GM23248 (cell line): ENCODE data around the gene ROCK2. TPM values are rescaled to one million over a fixed set of nuclear protein-coding genes. Genes with fewer than 3 reads are reported as not detected.

ENCODE experiments used
- DNase-seq: peaks from one replicate; pipeline ENCODE4 v3.0.0-alpha.2; 2015
- H2AFZ ChIP-seq: fragments of 200-600 bp; sonication (generic); 2 replicates; pipeline ENCODE4 v1.6.1; 2016; ENCODE audit warnings: antibody characterized with exemption
- H3F3A ChIP-seq: fragments of 200-600 bp; sonication (generic); 2 replicates; pipeline ENCODE4 v1.6.1; 2016; ENCODE audit warnings: mild to moderate bottlenecking, antibody characterized with exemption, mixed run types; ENCODE audit not compliant: insufficient read depth
- H3K27ac ChIP-seq: fragments of 200-600 bp; sonication (generic); 2 replicates; pipeline ENCODE4 v1.5.1; 2016; ENCODE audit warnings: mild to moderate bottlenecking
- H3K27me3 ChIP-seq: fragments of 200-600 bp; sonication (generic); replicated peaks from 2 replicates; pipeline ENCODE4 v1.6.1; 2016; ENCODE audit warnings: mild to moderate bottlenecking; ENCODE audit not compliant: insufficient read depth
- H3K36me3 ChIP-seq: fragments of 200-600 bp; sonication (generic); 2 replicates; pipeline ENCODE4 v1.6.1; 2016; ENCODE audit warnings: low read depth, mild to moderate bottlenecking
- H3K4me1 ChIP-seq: fragments of 200-600 bp; sonication (generic); 2 replicates; pipeline ENCODE4 v1.6.1; 2016; ENCODE audit warnings: mild to moderate bottlenecking; ENCODE audit not compliant: insufficient read depth
- H3K4me2 ChIP-seq: fragments of 200-600 bp; sonication (generic); one replicate; pipeline ENCODE4 v1.6.1; 2016; ENCODE audit warnings: mild to moderate bottlenecking; ENCODE audit not compliant: unreplicated experiment
- H3K4me3 ChIP-seq: fragments of 200-600 bp; sonication (generic); 2 replicates; pipeline ENCODE4 v1.5.1; 2016; ENCODE audit warnings: mild to moderate bottlenecking
- H3K79me2 ChIP-seq: fragments of 200-600 bp; sonication (generic); 2 replicates; pipeline ENCODE4 v1.6.1; 2016; ENCODE audit warnings: mild to moderate bottlenecking; ENCODE audit not compliant: insufficient read depth
- H3K9ac ChIP-seq: fragments of 200-600 bp; sonication (generic); 2 replicates; pipeline ENCODE4 v1.6.1; 2016; ENCODE audit warnings: mild to moderate bottlenecking
- H3K9me2 ChIP-seq: fragments of 200-600 bp; sonication (generic); 2 replicates; pipeline ENCODE4 v1.6.1; 2016; ENCODE audit warnings: mixed run types, mild to moderate bottlenecking, moderate library complexity; ENCODE audit not compliant: insufficient read depth
- H3K9me3 ChIP-seq: fragments of 200-600 bp; sonication (generic); one replicate; pipeline ENCODE4 v1.6.1; 2017; ENCODE audit warnings: low read depth
- H4K20me1 ChIP-seq: fragments of 200-600 bp; sonication (generic); 2 replicates; pipeline ENCODE4 v1.6.0; 2016; ENCODE audit not compliant: insufficient read depth
- EZH2 ChIP-seq: fragments of 200-600 bp; sonication (generic); IDR thresholded peaks from 2 replicates; pipeline ENCODE4 v1.6.1; 2018; ENCODE audit warnings: antibody characterized with exemption, mild to moderate bottlenecking; ENCODE audit not compliant: insufficient read depth, poor library complexity, severe bottlenecking
- EZH2phosphoT487 ChIP-seq: fragments of 200-600 bp; sonication (generic); IDR thresholded peaks from 2 replicates; pipeline ENCODE4 v1.6.1; 2018; ENCODE audit warnings: antibody characterized with exemption, moderate library complexity, mild to moderate bottlenecking, low read depth; ENCODE audit not compliant: insufficient read depth
- WGBS, 2 experiments: methylation state at CpG; one replicate each; pipeline ENCODE4 v1.1.6; 2015 to 2017; ENCODE audit warnings: low lambda C conversion rate in 2 of 2, low coverage in 1 of 2; ENCODE audit errors: missing lambda C conversion rate in 2 of 2; 5-methylcytosine and 5-hydroxymethylcytosine counted together
- in situ Hi-C: fragments of 300-500 bp; cut with MboI; formaldehyde crosslinking; loops from 2 replicates; pipeline ENCODE4 v1.15.0; 2020
- polyA plus RNA-seq: library from polyadenylated mRNA; unstranded; fragments of >200 nt; fragmentation: Nextera tagmentation; extraction: Ambion mirVana; gene quantifications from 2 replicates; pipeline ENCODE4 v1.2.1, GENCODE V29; 2016
- total RNA-seq: library from RNA; depleted of rRNA; stranded (reverse); fragments of >200 nt; shearing (Covaris generic); gene quantifications from 2 replicates; pipeline ENCODE4 v1.2.3, GENCODE V29; 2014

The ROCK2 gene
- total and polyA plus RNA-seq, 2 experiments from 2014 or later = 19.9 to 38.3 TPM

DNA sequence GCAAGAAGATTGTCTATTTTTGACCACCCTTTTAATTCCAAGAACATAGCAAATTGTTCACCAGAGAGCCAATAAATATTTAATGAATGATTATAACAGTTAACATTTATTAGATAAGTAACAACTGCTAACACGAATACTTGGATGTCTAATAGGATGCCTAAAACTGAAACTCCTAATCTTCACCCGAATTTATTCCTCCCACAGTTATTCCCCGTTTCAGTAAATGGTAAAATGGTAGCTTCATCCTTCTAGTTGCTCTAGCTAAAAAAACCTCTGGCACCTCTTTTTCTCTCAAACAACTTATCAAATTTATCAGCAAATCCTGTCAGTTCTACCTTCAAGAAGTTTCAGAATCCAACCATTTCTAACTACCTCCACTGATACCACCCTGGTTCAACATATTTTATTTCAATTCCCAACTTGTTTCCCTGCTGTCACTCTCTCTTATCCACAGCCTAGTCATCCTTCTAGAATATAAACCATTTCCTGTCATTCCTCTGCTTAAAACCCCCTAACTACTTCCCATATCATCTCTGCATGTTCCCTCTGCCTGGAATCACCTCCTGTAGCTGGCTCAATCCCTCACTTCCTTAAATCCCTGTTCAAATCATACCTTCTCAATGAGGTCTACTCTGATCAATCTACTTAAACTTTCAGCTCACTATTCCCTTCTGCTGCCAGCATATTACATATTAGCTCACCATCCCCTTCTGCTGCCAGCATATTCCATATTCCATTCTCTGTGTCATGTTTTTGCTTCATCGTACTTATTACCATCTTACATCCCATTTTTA lies 93.8 kb downstream of the ROCK2 start:
- Histone ChIP-seq H3K4me3 (no peak overlapping the region), H3K79me2 (peaks cover 79% of the 10 kb centered on the region), H3K4me2 (peak overlapping the region; percentile 15), H3K9me3 (no peaks in the 10 kb centered on the region), H3K27me3 (no peaks in the 10 kb centered on the region), H3K4me1 (peaks cover 17% of the 10 kb centered on the region), H3F3A (no peaks in the 10 kb centered on the region), H3K9ac (no peak overlapping the region), H3K36me3 (peaks cover 15% of the 10 kb centered on the region; the same call in 1 of the 2 replicates), H3K27ac (no peak overlapping the region), H2AFZ (no peak overlapping the region), H4K20me1 (no peaks in the 10 kb centered on the region), H3K9me2 (no peaks in the 10 kb centered on the region)
- DNase-seq = peak; percentile 38
- no peak for TF ChIP-seq EZH2
- no peak for TF ChIP-seq EZH2phosphoT487
- in situ Hi-C loops = no loop called here
- WGBS, 2 experiments = 46 to 63% methylated on average over 4 of the region's 4 CpGs

DNA sequence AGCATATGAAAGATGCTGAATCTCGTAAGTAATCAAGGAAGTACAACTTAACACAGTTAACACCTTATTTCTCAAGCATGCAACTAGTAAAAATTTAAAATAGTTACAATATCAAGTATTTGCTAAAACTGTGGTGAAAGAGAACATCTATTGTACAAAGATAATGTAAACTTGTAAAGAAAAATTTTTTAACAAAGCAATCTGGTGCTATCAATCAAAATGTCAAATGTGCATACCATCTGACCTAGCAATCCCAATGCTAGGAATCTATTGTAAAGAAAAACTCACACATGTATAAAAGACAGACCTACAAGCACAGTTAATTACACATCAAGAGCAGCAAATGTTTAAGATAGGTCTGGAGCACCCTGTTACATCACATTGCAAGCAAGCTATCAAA lies 99.1 kb downstream of the ROCK2 start:
- Histone ChIP-seq H3K27me3 (no peaks in the 10 kb centered on the region), H3F3A (no peaks in the 10 kb centered on the region), H3K9ac (no peak overlapping the region), H3K79me2 (peaks cover 89% of the 10 kb centered on the region), H4K20me1 (no peaks in the 10 kb centered on the region), H3K9me3 (no peaks in the 10 kb centered on the region), H3K4me1 (peaks cover 5% of the 10 kb centered on the region), H3K36me3 (peaks cover 21% of the 10 kb centered on the region; the same call in 1 of the 2 replicates), H3K4me2 (no peak overlapping the region), H3K27ac (no peak overlapping the region), H3K9me2 (no peaks in the 10 kb centered on the region), H3K4me3 (no peak overlapping the region), H2AFZ (no peak overlapping the region)
- WGBS, 2 experiments = 88 to 89% methylated on average over 1 of the region's 1 CpG
- no peak for DNase-seq
- TF ChIP-seq EZH2 (no peak), EZH2phosphoT487 (no peak)
- in situ Hi-C loops = no loop called here

DNA sequence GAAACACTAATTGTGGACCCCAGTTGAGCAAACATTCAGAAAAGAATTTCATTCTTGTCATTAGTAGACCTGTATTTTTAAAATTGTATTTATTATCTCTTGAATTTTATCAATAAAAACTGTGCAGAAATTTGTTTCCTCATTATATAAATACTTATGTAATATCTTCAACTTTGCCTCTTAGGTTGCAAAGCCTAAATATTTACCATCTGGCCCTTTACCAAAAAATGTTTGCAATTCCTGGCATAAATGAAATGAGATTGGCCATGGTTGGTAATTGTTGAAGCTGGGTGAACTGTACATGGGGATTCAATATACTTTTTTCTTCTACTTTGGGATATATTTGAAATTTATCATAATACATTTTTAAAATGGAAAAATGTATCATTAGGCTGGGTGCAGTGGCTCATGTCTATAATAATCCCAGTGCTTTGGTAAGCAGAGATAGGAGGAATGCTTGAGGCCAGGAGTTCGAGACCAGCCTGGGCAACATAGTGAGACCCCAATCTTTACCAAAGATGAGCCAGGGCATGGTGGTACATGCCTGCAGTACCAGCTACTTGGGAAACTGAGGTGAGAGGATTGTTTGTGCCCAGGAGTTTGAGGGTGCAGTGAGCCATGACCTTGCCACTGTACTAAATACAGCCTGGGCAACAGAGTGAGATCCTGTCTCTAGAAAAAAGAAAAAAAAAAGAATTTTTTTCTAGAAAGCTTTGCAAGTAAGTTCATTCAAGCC lies 100.2 kb downstream of the ROCK2 start:
- peaks cover 89% of the 10 kb centered on the region for H3K79me2 ChIP-seq
- H3K27ac ChIP-seq = no peak overlapping the region

DNA sequence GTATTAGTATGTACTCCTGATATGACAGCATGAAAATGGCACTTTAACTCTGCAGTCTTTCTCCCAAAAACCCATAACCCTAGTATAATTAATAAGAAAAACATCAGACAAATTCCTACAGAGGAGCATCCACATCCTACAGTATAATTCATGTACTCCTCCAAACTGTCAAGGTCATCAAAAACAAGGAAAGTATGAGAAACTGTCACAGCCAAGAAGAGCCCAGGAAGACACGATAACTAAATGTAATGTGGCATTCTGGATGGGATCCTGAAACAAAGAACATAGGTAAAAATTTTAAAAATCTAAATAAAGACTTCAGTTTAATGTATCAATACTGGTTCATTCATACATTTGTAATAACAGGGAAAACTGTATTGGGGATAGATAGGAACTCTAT lies 100.9 kb downstream of the ROCK2 start:
- Histone ChIP-seq H3K27me3 (no peaks in the 10 kb centered on the region), H3K4me2 (no peak overlapping the region), H3K9me3 (no peaks in the 10 kb centered on the region), H2AFZ (no peak overlapping the region), H3K9me2 (no peaks in the 10 kb centered on the region), H3K4me3 (no peak overlapping the region), H3K27ac (no peak overlapping the region), H3K4me1 (no peaks in the 10 kb centered on the region), H3F3A (peaks cover 4% of the 10 kb centered on the region; the same call in 1 of the 2 replicates), H4K20me1 (no peaks in the 10 kb centered on the region), H3K9ac (no peak overlapping the region), H3K36me3 (peaks cover 15% of the 10 kb centered on the region; the same call in 1 of the 2 replicates), H3K79me2 (peaks cover 88% of the 10 kb centered on the region)
- DNase-seq = no peak
- no peak for TF ChIP-seq EZH2phosphoT487
- no peak for TF ChIP-seq EZH2
- 97 to 100% methylated on average over 1 of the region's 1 CpG for WGBS, 2 experiments
- in situ Hi-C loops = no loop called here

More for the DNA sequence above, 100.2 kb downstream of the ROCK2 start:
- TF ChIP-seq EZH2phosphoT487 (no peak), EZH2 (no peak)
- H3K4me1 ChIP-seq = no peaks in the 10 kb centered on the region
- no peaks in the 10 kb centered on the region for H4K20me1 ChIP-seq
- DNase-seq = no peak
- H3K4me3 ChIP-seq = no peak overlapping the region
- 94 to 96% methylated on average over 1 of the region's 1 CpG for WGBS, 2 experiments
- peaks cover 3% of the 10 kb centered on the region; the same call in 1 of the 2 replicates for H3F3A ChIP-seq
- H3K9me3 ChIP-seq = no peaks in the 10 kb centered on the region
- in situ Hi-C loops = no loop called here
- peaks cover 17% of the 10 kb centered on the region; the same call in 1 of the 2 replicates for H3K36me3 ChIP-seq
- H3K9me2 ChIP-seq = no peaks in the 10 kb centered on the region
- no peak overlapping the region for H2AFZ ChIP-seq
- no peak overlapping the region for H3K4me2 ChIP-seq
- no peaks in the 10 kb centered on the region for H3K27me3 ChIP-seq
- H3K9ac ChIP-seq = no peak overlapping the region
